Neural progenitor cell (in vitro differentiated cells): Measurements from ENCODE around the gene TMEM114. TPM values are rescaled to one million over a fixed set of nuclear protein-coding genes. Genes with fewer than 3 reads are reported as not detected.

Source experiments
- DNase-seq: peaks from one replicate; pipeline ENCODE4 v3.0.0-alpha.2; 2016; ENCODE audit warnings: low spot score
- H2AFZ ChIP-seq: fragments of 200-600 bp; sonication (generic); replicated peaks from 2 replicates; pipeline ENCODE4 v1.6.1; 2016; ENCODE audit warnings: antibody characterized with exemption
- H3F3A ChIP-seq: fragments of 200-600 bp; sonication (generic); 2 replicates; pipeline ENCODE4 v1.6.1; 2016; ENCODE audit warnings: antibody characterized with exemption, low read depth
- H3K27ac ChIP-seq: fragments of 200-600 bp; sonication (generic); 2 replicates; pipeline ENCODE4 v1.5.1; 2016; ENCODE audit warnings: mild to moderate bottlenecking
- H3K27me3 ChIP-seq: fragments of 200-600 bp; sonication (generic); 2 replicates; pipeline ENCODE4 v1.6.1; 2016; ENCODE audit warnings: mild to moderate bottlenecking, moderate library complexity
- H3K36me3 ChIP-seq: fragments of 200-600 bp; sonication (generic); 2 replicates; pipeline ENCODE4 v1.5.1; 2016
- H3K4me1 ChIP-seq: fragments of 200-600 bp; sonication (generic); 2 replicates; pipeline ENCODE4 v1.6.1; 2016; ENCODE audit warnings: mixed run types
- H3K4me2 ChIP-seq: fragments of 200-600 bp; sonication (generic); 2 replicates; pipeline ENCODE4 v1.6.1; 2016
- H3K4me3 ChIP-seq: fragments of 200-600 bp; sonication (generic); 2 replicates; pipeline ENCODE4 v1.5.1; 2016
- H3K79me2 ChIP-seq: fragments of 200-600 bp; sonication (generic); 2 replicates; pipeline ENCODE4 v1.6.1; 2016; ENCODE audit warnings: low read depth
- H3K9ac ChIP-seq: fragments of 200-600 bp; sonication (generic); 2 replicates; pipeline ENCODE4 v1.6.1; 2016
- H3K9me3 ChIP-seq: fragments of 200-600 bp; sonication (generic); 2 replicates; pipeline ENCODE4 v1.5.1; 2016; ENCODE audit warnings: low read depth
- H4K20me1 ChIP-seq: fragments of 200-600 bp; sonication (generic); 2 replicates; pipeline ENCODE4 v1.6.1; 2016; ENCODE audit warnings: low read depth
- H3K27ac Mint-ChIP-seq: 3 replicates; pipeline ENCODE4 v1.8.0; 2021; ENCODE audit warnings: mixed read lengths
- H3K27me3 Mint-ChIP-seq: 2 replicates; pipeline ENCODE4 v1.8.0; 2022; ENCODE audit warnings: low read depth, mild to moderate bottlenecking, inconsistent platforms, moderate library complexity, mixed read lengths; ENCODE audit not compliant: insufficient read depth
- H3K36me3 Mint-ChIP-seq: 3 replicates; pipeline ENCODE4 v1.8.0; 2021; ENCODE audit warnings: mixed read lengths
- H3K4me1 Mint-ChIP-seq: 3 replicates; pipeline ENCODE4 v1.8.0; 2021; ENCODE audit warnings: mixed read lengths
- H3K4me3 Mint-ChIP-seq: 3 replicates; pipeline ENCODE4 v1.8.0; 2021; ENCODE audit warnings: mild to moderate bottlenecking, moderate library complexity, mixed read lengths
- H3K9me3 Mint-ChIP-seq: 3 replicates; pipeline ENCODE4 v1.8.0; 2020; ENCODE audit warnings: mixed read lengths
- EZH2 ChIP-seq: fragments of 200-600 bp; sonication (generic); IDR thresholded peaks from 2 replicates; pipeline ENCODE4 v1.6.1; 2017; ENCODE audit warnings: antibody characterized with exemption, mild to moderate bottlenecking, moderate library complexity
- EZH2phosphoT487 ChIP-seq: fragments of 200-600 bp; sonication (generic); IDR thresholded peaks from 2 replicates; pipeline ENCODE4 v1.6.1; 2017; ENCODE audit warnings: antibody characterized with exemption
- total RNA-seq: library from RNA; depleted of rRNA; stranded (reverse); fragments of >200 nt; gene quantifications from 2 replicates; pipeline ENCODE4 v1.2.3, GENCODE V29; 2015; ENCODE audit warnings: low replicate concordance
- TF ChIP-seq, protein P1 (sequence below): fragments of 200-600 bp; sonication (generic); IDR thresholded peaks from 2 replicates; pipeline ENCODE4 v1.5.1; 2017; ENCODE audit warnings: antibody characterized with exemption, mild to moderate bottlenecking

Gene TMEM114
- total RNA-seq, 1 donor from 2014 or later, result not detected

DNA sequence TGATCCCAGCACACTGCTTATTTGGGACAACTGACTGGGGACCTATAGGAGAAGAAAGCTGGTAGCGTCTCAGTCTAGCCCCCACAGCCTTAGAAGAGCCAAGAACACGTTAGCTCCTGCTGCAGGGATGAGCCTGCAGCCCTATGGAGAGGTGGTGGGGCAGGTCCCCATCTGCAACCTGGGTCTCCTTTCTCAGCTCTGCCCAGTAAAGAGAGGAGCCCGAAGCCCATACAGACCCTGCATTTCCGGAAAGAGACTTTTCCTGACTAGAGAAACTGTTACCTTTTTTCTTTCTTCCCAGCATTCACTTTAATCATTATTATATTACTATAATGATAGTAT lies 32.0 kb upstream of the TMEM114 start:
- no peak for DNase-seq
- H3K27ac Mint-ChIP-seq, result peak overlapping the region; percentile 98
- Histone ChIP-seq H2AFZ (peak overlapping the region; percentile 78), H3K27ac (no peak overlapping the region), H3K4me2 (peak overlapping the region; percentile 91), H3K4me3 (peak overlapping the region; percentile 93), H3K9me3 (no peaks in the 10 kb centered on the region), H3K4me1 (peaks cover 7% of the 10 kb centered on the region), H3K27me3 (no peaks in the 10 kb centered on the region), H3K79me2 (peaks cover 51% of the 10 kb centered on the region), H3K36me3 (no peaks in the 10 kb centered on the region), H3K9ac (peak overlapping the region; percentile 95), H4K20me1 (peaks cover 36% of the 10 kb centered on the region), H3F3A (peaks cover 4% of the 10 kb centered on the region)
- H3K9me3 Mint-ChIP-seq, result no peaks in the 10 kb centered on the region
- H3K27me3 Mint-ChIP-seq, result no peaks in the 10 kb centered on the region
- TF ChIP-seq EZH2phosphoT487 (no peak), EZH2 (no peak)
- TF ChIP-seq, protein P1, sequence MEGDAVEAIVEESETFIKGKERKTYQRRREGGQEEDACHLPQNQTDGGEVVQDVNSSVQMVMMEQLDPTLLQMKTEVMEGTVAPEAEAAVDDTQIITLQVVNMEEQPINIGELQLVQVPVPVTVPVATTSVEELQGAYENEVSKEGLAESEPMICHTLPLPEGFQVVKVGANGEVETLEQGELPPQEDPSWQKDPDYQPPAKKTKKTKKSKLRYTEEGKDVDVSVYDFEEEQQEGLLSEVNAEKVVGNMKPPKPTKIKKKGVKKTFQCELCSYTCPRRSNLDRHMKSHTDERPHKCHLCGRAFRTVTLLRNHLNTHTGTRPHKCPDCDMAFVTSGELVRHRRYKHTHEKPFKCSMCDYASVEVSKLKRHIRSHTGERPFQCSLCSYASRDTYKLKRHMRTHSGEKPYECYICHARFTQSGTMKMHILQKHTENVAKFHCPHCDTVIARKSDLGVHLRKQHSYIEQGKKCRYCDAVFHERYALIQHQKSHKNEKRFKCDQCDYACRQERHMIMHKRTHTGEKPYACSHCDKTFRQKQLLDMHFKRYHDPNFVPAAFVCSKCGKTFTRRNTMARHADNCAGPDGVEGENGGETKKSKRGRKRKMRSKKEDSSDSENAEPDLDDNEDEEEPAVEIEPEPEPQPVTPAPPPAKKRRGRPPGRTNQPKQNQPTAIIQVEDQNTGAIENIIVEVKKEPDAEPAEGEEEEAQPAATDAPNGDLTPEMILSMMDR, result no peak
- H3K4me3 Mint-ChIP-seq, result peak overlapping the region; percentile 99
- peaks cover 13% of the 10 kb centered on the region for H3K4me1 Mint-ChIP-seq
- H3K36me3 Mint-ChIP-seq, result peaks cover 12% of the 10 kb centered on the region

DNA sequence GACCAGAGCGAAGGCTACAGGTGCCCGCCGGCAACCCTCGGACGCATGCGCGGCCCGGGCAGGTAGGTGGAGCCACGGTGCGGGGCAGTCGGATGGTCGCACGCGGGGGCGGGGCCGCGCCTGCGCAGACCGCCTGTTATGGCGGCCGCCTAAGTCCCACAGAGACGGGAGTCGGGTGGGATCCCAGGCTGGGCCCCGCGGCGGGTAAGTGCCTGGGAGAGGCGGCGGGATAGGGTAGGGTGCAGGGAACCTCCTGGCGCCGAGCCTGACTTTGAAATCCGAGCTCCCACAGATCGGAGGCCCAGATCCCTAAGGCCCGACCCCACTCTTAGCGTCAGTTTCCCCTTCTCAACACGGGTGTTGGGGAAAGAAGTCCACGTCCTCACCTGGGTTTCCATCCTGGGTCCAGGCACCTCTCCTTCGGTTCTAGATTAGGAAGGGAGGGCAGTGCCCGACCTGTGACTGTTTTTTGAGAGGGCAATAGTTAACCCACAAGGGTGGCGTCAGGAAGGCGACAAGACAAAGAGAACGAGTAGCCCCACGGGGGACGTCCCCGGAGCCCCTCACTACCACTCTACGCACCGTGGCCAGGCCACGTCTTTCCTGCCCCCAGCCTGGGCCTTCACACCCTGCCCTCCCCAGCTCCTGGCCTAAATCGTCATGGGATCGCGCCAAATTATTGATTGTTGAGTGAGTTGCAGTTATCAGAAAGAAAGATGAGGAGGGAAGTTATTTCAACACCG lies 31.4 kb upstream of the TMEM114 start, which contains the start of gene METTL22:
Gene METTL22, plus strand, starts transcription at position 127 of the 743 bp plus-strand sequence. CDS start 3,968 bp downstream, outside the sequence.
- H3F3A ChIP-seq, result peaks cover 4% of the 10 kb centered on the region

DNA sequence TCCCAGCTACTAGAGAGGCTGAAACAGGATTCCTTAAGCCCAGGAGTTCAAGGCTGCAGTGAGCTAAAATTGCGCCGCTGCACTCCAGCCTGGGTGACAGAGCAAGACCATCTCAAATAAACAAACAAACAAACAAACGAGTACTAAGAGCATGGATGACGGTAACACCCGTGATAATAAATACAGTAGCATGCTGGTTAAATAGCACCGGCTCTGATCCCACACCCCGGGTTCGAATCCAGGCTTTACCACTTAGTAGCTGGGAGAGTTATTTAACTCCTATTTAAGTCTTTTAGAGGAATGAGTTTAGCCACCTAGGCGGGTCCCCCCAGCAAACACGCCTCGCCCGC lies 30.9 kb upstream of the TMEM114 start:
- no peaks in the 10 kb centered on the region for H3K27me3 Mint-ChIP-seq
- peaks cover 7% of the 10 kb centered on the region for H3K4me1 ChIP-seq
- peaks cover 4% of the 10 kb centered on the region for H3F3A ChIP-seq
- H3K9ac ChIP-seq, result no peak overlapping the region
- no peak for TF ChIP-seq EZH2
- no peak for TF ChIP-seq EZH2phosphoT487
- TF ChIP-seq, protein P1, result no peak
- H3K36me3 Mint-ChIP-seq, result peaks cover 8% of the 10 kb centered on the region
- H3K9me3 Mint-ChIP-seq, result no peaks in the 10 kb centered on the region
- H3K9me3 ChIP-seq, result no peaks in the 10 kb centered on the region
- peaks cover 47% of the 10 kb centered on the region for H3K79me2 ChIP-seq
- no peaks in the 10 kb centered on the region for H3K27me3 ChIP-seq
- peak overlapping the region; percentile 69 for H3K27ac Mint-ChIP-seq
- H3K27ac ChIP-seq, result no peak overlapping the region
- H3K4me3 ChIP-seq, result peak overlapping the region; percentile 93
- H4K20me1 ChIP-seq, result peaks cover 32% of the 10 kb centered on the region
- no peaks in the 10 kb centered on the region for H3K36me3 ChIP-seq
- no peak for DNase-seq
- H3K4me2 ChIP-seq, result peak overlapping the region; percentile 91
- peak overlapping the region; percentile 99 for H3K4me3 Mint-ChIP-seq
- peaks cover 13% of the 10 kb centered on the region for H3K4me1 Mint-ChIP-seq
- H2AFZ ChIP-seq, result peak overlapping the region; percentile 78

More for the DNA sequence above, 31.4 kb upstream of the TMEM114 start, which contains the start of gene METTL22:
- H3K27me3 Mint-ChIP-seq, result no peaks in the 10 kb centered on the region
- H4K20me1 ChIP-seq, result peaks cover 32% of the 10 kb centered on the region
- peak within 1 kb of the TSS; percentile 98 for H3K27ac Mint-ChIP-seq
- peaks cover 8% of the 10 kb centered on the region for H3K36me3 Mint-ChIP-seq
- peak; percentile 96 for DNase-seq
- no peaks in the 10 kb centered on the region for H3K36me3 ChIP-seq
- TF ChIP-seq, protein P1, result no peak
- TF ChIP-seq EZH2phosphoT487 (no peak), EZH2 (no peak)
- peak within 1 kb of the TSS; percentile 95 for H3K9ac ChIP-seq
- peaks cover 7% of the 10 kb centered on the region for H3K4me1 ChIP-seq
- H3K4me3 Mint-ChIP-seq, result peak within 1 kb of the TSS; percentile 99
- H2AFZ ChIP-seq, result peak within 1 kb of the TSS; percentile 78
- H3K79me2 ChIP-seq, result peaks cover 47% of the 10 kb centered on the region
- peaks cover 13% of the 10 kb centered on the region for H3K4me1 Mint-ChIP-seq
- peak within 1 kb of the TSS; percentile 55 for H3K27ac ChIP-seq
- H3K4me2 ChIP-seq, result peak within 1 kb of the TSS; percentile 91
- no peaks in the 10 kb centered on the region for H3K27me3 ChIP-seq
- peak within 1 kb of the TSS; percentile 93 for H3K4me3 ChIP-seq
- no peaks in the 10 kb centered on the region for H3K9me3 Mint-ChIP-seq
- no peaks in the 10 kb centered on the region for H3K9me3 ChIP-seq
